ENCODE measurements around the gene POPDC2. TPM values are rescaled to one million over a fixed set of nuclear protein-coding genes. Genes with fewer than 3 reads are reported as not detected.

The POPDC2 gene
- total RNA-seq, 1 donor from 2014 or later: 2.1 TPM

- Mint-ChIP-seq H3K27ac (ENCODE audit: unreplicated experiment) (no peak overlapping the region), H3K9me3 (ENCODE audit: unreplicated experiment) (no peaks in the 10 kb centered on the region), H3K4me1 (ENCODE audit: low read depth, unreplicated experiment) (peaks cover 47% of the 10 kb centered on the region), H3K36me3 (ENCODE audit: low read depth, unreplicated experiment) (peaks cover 2% of the 10 kb centered on the region), H3K4me3 (ENCODE audit: unreplicated experiment) (no peak overlapping the region), H3K27me3 (ENCODE audit: low read depth, unreplicated experiment) (no peaks in the 10 kb centered on the region)
- Histone ChIP-seq H3K27ac (ENCODE audit: low read depth, low read length) (no peak overlapping the region), H4K20me1 (ENCODE audit: insufficient read depth, low read length) (no peaks in the 10 kb centered on the region), H2AFZ (ENCODE audit: low read depth, low read length) (no peak overlapping the region), H3K4me2 (ENCODE audit: low read length) (no peak overlapping the region), H3K9me3 (ENCODE audit: insufficient read depth, low read depth, low read length) (no peaks in the 10 kb centered on the region), H3K27me3 (ENCODE audit: insufficient read depth, low read length) (no peaks in the 10 kb centered on the region), H3K4me3 (ENCODE audit: insufficient read depth, low read depth, low read length) (no peak overlapping the region), H3K4me1 (ENCODE audit: insufficient read depth, low read length) (peaks cover 16% of the 10 kb centered on the region), H3K9ac (ENCODE audit: low read length) (no peak overlapping the region), H3K79me2 (ENCODE audit: insufficient read depth, low read length) (no peaks in the 10 kb centered on the region), H3K36me3 (ENCODE audit: insufficient read depth, low read length) (no peaks in the 10 kb centered on the region)
- TF ChIP-seq EZH2 (IDR thresholded peaks at IDR 0.05; ENCODE audit: insufficient read depth, low read length): no peak
- TF ChIP-seq, protein P1, sequence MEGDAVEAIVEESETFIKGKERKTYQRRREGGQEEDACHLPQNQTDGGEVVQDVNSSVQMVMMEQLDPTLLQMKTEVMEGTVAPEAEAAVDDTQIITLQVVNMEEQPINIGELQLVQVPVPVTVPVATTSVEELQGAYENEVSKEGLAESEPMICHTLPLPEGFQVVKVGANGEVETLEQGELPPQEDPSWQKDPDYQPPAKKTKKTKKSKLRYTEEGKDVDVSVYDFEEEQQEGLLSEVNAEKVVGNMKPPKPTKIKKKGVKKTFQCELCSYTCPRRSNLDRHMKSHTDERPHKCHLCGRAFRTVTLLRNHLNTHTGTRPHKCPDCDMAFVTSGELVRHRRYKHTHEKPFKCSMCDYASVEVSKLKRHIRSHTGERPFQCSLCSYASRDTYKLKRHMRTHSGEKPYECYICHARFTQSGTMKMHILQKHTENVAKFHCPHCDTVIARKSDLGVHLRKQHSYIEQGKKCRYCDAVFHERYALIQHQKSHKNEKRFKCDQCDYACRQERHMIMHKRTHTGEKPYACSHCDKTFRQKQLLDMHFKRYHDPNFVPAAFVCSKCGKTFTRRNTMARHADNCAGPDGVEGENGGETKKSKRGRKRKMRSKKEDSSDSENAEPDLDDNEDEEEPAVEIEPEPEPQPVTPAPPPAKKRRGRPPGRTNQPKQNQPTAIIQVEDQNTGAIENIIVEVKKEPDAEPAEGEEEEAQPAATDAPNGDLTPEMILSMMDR (IDR thresholded peaks at IDR 0.05; ENCODE audit: insufficient read depth, low read depth, low read length): no peak
- DNase-seq (ENCODE audit: low read depth) (no peak), FAIRE-seq (no peak)
Measured at GRCh38 chr3:119600732-119601131, 59.7 kb downstream of the POPDC2 start.

DNA sequence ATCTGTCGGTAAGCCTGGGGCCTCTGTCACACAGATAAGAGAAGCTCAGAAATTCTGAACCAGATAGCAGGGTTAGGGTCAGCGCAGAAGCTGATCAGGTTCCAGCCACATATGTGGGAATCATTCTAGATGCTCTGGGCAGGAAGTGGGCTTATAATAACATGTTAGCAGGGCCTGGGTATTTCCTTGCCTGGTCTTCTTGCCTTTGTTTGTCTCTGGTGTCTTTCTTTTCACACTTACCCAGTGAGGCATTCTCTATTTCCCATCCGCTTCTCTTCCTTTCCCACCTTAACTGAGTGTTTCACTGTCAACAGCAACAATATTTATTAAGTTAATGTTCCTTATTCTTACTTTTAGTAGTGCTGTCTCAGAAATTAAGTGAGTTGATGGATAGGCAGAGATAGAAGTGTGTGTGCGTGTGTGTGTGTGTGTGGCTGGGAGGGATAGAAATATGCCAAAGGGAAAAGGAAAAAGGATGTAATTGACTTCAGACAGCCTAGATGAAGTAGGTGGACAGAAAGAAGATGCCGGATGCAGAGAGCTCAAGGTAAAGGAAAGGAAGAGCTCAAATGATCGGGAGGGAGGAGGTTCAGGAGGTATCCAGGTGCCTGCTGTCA, 60.7 kb downstream of the POPDC2 start:
- Histone ChIP-seq H3K27ac (ENCODE audit: low read depth, low read length) (no peak overlapping the region), H3K4me2 (ENCODE audit: low read length) (no peak overlapping the region), H4K20me1 (ENCODE audit: insufficient read depth, low read length) (no peaks in the 10 kb centered on the region), H3K4me1 (ENCODE audit: insufficient read depth, low read length) (peaks cover 13% of the 10 kb centered on the region), H3K79me2 (ENCODE audit: insufficient read depth, low read length) (no peaks in the 10 kb centered on the region), H3K36me3 (ENCODE audit: insufficient read depth, low read length) (no peaks in the 10 kb centered on the region), H3K9ac (ENCODE audit: low read length) (no peak overlapping the region), H3K9me3 (ENCODE audit: insufficient read depth, low read depth, low read length) (no peaks in the 10 kb centered on the region), H2AFZ (ENCODE audit: low read depth, low read length) (no peak overlapping the region), H3K27me3 (ENCODE audit: insufficient read depth, low read length) (no peaks in the 10 kb centered on the region), H3K4me3 (ENCODE audit: insufficient read depth, low read depth, low read length) (no peak overlapping the region)
- H3K4me1 Mint-ChIP-seq (ENCODE audit: low read depth, unreplicated experiment): peaks cover 45% of the 10 kb centered on the region
- H3K4me3 Mint-ChIP-seq (ENCODE audit: unreplicated experiment): no peak overlapping the region
- H3K27ac Mint-ChIP-seq (ENCODE audit: unreplicated experiment): no peak overlapping the region
- TF ChIP-seq, protein P1 (IDR thresholded peaks at IDR 0.05; ENCODE audit: insufficient read depth, low read depth, low read length): no peak
- no peak for TF ChIP-seq EZH2 (IDR thresholded peaks at IDR 0.05; ENCODE audit: insufficient read depth, low read length)
- peaks cover 2% of the 10 kb centered on the region for H3K36me3 Mint-ChIP-seq (ENCODE audit: low read depth, unreplicated experiment)
- no peaks in the 10 kb centered on the region for H3K27me3 Mint-ChIP-seq (ENCODE audit: low read depth, unreplicated experiment)
- H3K9me3 Mint-ChIP-seq (ENCODE audit: unreplicated experiment): no peaks in the 10 kb centered on the region
- FAIRE-seq (no peak), DNase-seq (ENCODE audit: low read depth) (no peak)

- Mint-ChIP-seq H3K9me3 (ENCODE audit: unreplicated experiment) (no peaks in the 10 kb centered on the region), H3K36me3 (ENCODE audit: low read depth, unreplicated experiment) (peaks cover 2% of the 10 kb centered on the region), H3K4me3 (ENCODE audit: unreplicated experiment) (no peak overlapping the region), H3K4me1 (ENCODE audit: low read depth, unreplicated experiment) (peaks cover 45% of the 10 kb centered on the region), H3K27ac (ENCODE audit: unreplicated experiment) (no peak overlapping the region), H3K27me3 (ENCODE audit: low read depth, unreplicated experiment) (no peaks in the 10 kb centered on the region)
- no peak overlapping the region for H3K4me2 ChIP-seq (ENCODE audit: low read length)
- no peak overlapping the region for H3K9ac ChIP-seq (ENCODE audit: low read length)
- no peaks in the 10 kb centered on the region for H3K79me2 ChIP-seq (ENCODE audit: insufficient read depth, low read length)
- no peaks in the 10 kb centered on the region for H4K20me1 ChIP-seq (ENCODE audit: insufficient read depth, low read length)
- no peak overlapping the region for H2AFZ ChIP-seq (ENCODE audit: low read depth, low read length)
- no peaks in the 10 kb centered on the region for H3K27me3 ChIP-seq (ENCODE audit: insufficient read depth, low read length)
- DNase-seq (ENCODE audit: low read depth) (no peak), FAIRE-seq (no peak)
- no peak overlapping the region for H3K27ac ChIP-seq (ENCODE audit: low read depth, low read length)
- TF ChIP-seq, protein P1 (IDR thresholded peaks at IDR 0.05; ENCODE audit: insufficient read depth, low read depth, low read length): no peak
- TF ChIP-seq EZH2 (IDR thresholded peaks at IDR 0.05; ENCODE audit: insufficient read depth, low read length): no peak
- H3K9me3 ChIP-seq (ENCODE audit: insufficient read depth, low read depth, low read length): no peaks in the 10 kb centered on the region
- no peaks in the 10 kb centered on the region for H3K36me3 ChIP-seq (ENCODE audit: insufficient read depth, low read length)
- H3K4me1 ChIP-seq (ENCODE audit: insufficient read depth, low read length): peaks cover 10% of the 10 kb centered on the region
- no peak overlapping the region for H3K4me3 ChIP-seq (ENCODE audit: insufficient read depth, low read depth, low read length)
Measured at GRCh38 chr3:119598410-119599098, 61.8 kb downstream of the POPDC2 start.

Data from astrocyte (in vitro differentiated cells and primary cell).